Heart left ventricle (tissue), 13 donors: ENCODE measurements around the gene TRIM7.

Experiments used
- CTCF ChIP-seq, 12 donors: fragments of 200-600 bp; sonication (generic) in 4 of 12; IDR thresholded peaks; one replicate each; pipeline versions ENCODE4 v1.5.0 to v1.8.0; 2018 to 2022; ENCODE audit warnings: antibody characterized with exemption in 12 of 12, mild to moderate bottlenecking in 5 of 12
- POLR2A ChIP-seq, 2 donors: fragments of 450-650 bp; IDR thresholded peaks; one replicate each; pipeline ENCODE4 v1.6.1; 2017; ENCODE audit warnings: antibody characterized with exemption in 2 of 2, mild to moderate bottlenecking in 2 of 2, moderate library complexity in 2 of 2
- donor health status: ischemic (EF 13 %, LVEDD 7.1; RV severe dilation, severe dysfunction).
- donor health status: DM: no; HTN: yes; CAD: no.
- donor health status: DM: no; HTN: no; CAD: no.
- donor health status: ischemic (EF 25% LVEDD 6.9; RV normal size, moderate dysfunction).
- donor health status: ischemic (EF 25% LVEDD 5.7; RV mildly dilated, moderate dysfunction).
- donor health status: ischemic (EF 35%, LVEDD 5.7; RV mildly dilated, moderate dysfunction).
- donor health status: nonischemic (EF 11% LVEDD 7.7; RV severe dilation, severe dysfunction).
- donor health status: DM: yes; HTN: yes; CAD: no.
- donor health status: PGD.
- donor health status: ischemic (EF 29% LVEDD 5.4; RV normal size, mild dysfunction).
- donor health status: nonischemic (EF 23%, LVEDD 6.1; RV moderate dilation, normal function).

GRCh38 chr5:181222630-181223057 lies 17.6 kb upstream of the TRIM7 start:
- TF ChIP-seq POLR2A (IDR thresholded peaks at IDR 0.05) (no peak), CTCF (IDR thresholded peaks at IDR 0.05) (no peak)
